ENCODE data around the gene MAPK12. TPM values are rescaled to one million over a fixed set of nuclear protein-coding genes. Genes with fewer than 3 reads are reported as not detected.

MAPK12 gene
- total and polyA plus RNA-seq, 2 of the 4 experiments (the other 2 are of a cell fraction) = 41.0 to 56.3 TPM

- Histone ChIP-seq H3K4me2 (ENCODE audit: low read depth, low read length) (no peak overlapping the region), H3K18ac (ENCODE audit: low read depth, low read length) (no peak overlapping the region), H3K56ac (ENCODE audit: extremely low read depth, insufficient read depth, low read length) (no peak overlapping the region), H2BK120ac (ENCODE audit: low read depth, low read length) (no peak overlapping the region), H3K4me3 (ENCODE audit: insufficient read depth, low read depth, low read length) (no peak overlapping the region), H2BK5ac (ENCODE audit: low read depth, low read length, poor library complexity, severe bottlenecking) (no peak overlapping the region), H3K23ac (ENCODE audit: low read depth, low read length) (no peak overlapping the region), H2BK20ac (ENCODE audit: low read depth, low read length) (no peak overlapping the region), H3K36me3 (ENCODE audit: control insufficient read depth, insufficient read depth, low read length) (peaks cover 52% of the 10 kb centered on the region), H4K20me1 (ENCODE audit: insufficient read depth, low read length) (peaks cover under 1% of the 10 kb centered on the region; the same call in 1 of the 2 replicates), H3K9ac (ENCODE audit: low read depth, low read length) (no peak overlapping the region), H2AK5ac (ENCODE audit: low read depth, low read length) (no peak overlapping the region), H2BK15ac (ENCODE audit: low read depth, low read length) (no peak overlapping the region), H3K9me1 (ENCODE audit: insufficient read depth, low read length) (no peaks in the 10 kb centered on the region), H3K14ac (replicated peaks; ENCODE audit: low read depth, low read length) (no peak overlapping the region), H2AK9ac (replicated peaks; ENCODE audit: low read depth, low read length, poor library complexity) (no peak overlapping the region), H3K27me3 (ENCODE audit: control insufficient read depth, insufficient read depth, low read length) (no peaks in the 10 kb centered on the region), H3K79me1 (ENCODE audit: low read depth in 1 of 2, low read length in 2 of 2) (peaks cover 0 to 19% of the 10 kb centered on the region in 2 experiments; a peak in 2 of 4 replicates), H4K5ac (ENCODE audit: low read depth, low read length) (no peak overlapping the region), H3K4ac (ENCODE audit: low read depth, low read length) (no peak overlapping the region), H3K27ac (ENCODE audit: insufficient read depth, low read length) (no peak overlapping the region), H4K91ac (ENCODE audit: insufficient read depth, low read depth, low read length) (no peak overlapping the region), H3K9me3 (ENCODE audit: control insufficient read depth, insufficient read depth, low read length) (no peaks in the 10 kb centered on the region), H3K4me1 (ENCODE audit: control insufficient read depth, insufficient read depth, low read length) (no peaks in the 10 kb centered on the region), H4K8ac (ENCODE audit: low read depth in 2 of 2, low read length in 2 of 2) (no peak overlapping the region), H2AFZ (replicated peaks; ENCODE audit: low read length, poor library complexity) (no peak overlapping the region)
- dilution Hi-C loops (cut with HindIII; ENCODE audit: low sequenced_read_pairs, unreplicated experiment) = no loop called here
- no peak for DNase-seq
- WGBS, 2 experiments (ENCODE audit: extremely low coverage in 2 of 2, insufficient read length in 1 of 2) = 97% methylated on average over 6 of the region's 9 CpGs; no CpG with 5 or more reads in 1 of the 2 experiments
- ChIA-PET CTCF (interaction anchor here (1.6 kb wide), 1 partner anchor 12 kb away, joined by 4 read pairs; no protein-coding TSS in a partner anchor), POLR2A (ENCODE audit: unreplicated experiment) (no interaction called here)
- intact Hi-C loops (cut with micrococcal nuclease) = no loop called here
- no peak for TF ChIP-seq ELK1 (IDR thresholded peaks at IDR 0.05; ENCODE audit: borderline replicate concordance, low read depth, low read length)
- TF ChIP-seq CEBPB (IDR thresholded peaks at IDR 0.05; ENCODE audit: low read depth, low read length) = no peak
- no peak for TF ChIP-seq RCOR1 (IDR thresholded peaks at IDR 0.05; ENCODE audit: insufficient replicate concordance, low read length)
- no peak for TF ChIP-seq MAFK (IDR thresholded peaks at IDR 0.05; ENCODE audit: low read depth, low read length)
- TF ChIP-seq NFE2L2 (IDR thresholded peaks at IDR 0.05; ENCODE audit: low read depth, low read length) = no peak
- no peak for TF ChIP-seq USF2 (IDR thresholded peaks at IDR 0.05; ENCODE audit: low read depth, low read length)
- TF ChIP-seq RFX5 (IDR thresholded peaks at IDR 0.05; ENCODE audit: low read depth, low read length) = no peak
- no peak for TF ChIP-seq MAZ (IDR thresholded peaks at IDR 0.05; ENCODE audit: borderline replicate concordance, low read depth, low read length)
- no peak for TF ChIP-seq BHLHE40 (IDR thresholded peaks at IDR 0.05; ENCODE audit: low read depth, low read length)
- TF ChIP-seq, protein P1, sequence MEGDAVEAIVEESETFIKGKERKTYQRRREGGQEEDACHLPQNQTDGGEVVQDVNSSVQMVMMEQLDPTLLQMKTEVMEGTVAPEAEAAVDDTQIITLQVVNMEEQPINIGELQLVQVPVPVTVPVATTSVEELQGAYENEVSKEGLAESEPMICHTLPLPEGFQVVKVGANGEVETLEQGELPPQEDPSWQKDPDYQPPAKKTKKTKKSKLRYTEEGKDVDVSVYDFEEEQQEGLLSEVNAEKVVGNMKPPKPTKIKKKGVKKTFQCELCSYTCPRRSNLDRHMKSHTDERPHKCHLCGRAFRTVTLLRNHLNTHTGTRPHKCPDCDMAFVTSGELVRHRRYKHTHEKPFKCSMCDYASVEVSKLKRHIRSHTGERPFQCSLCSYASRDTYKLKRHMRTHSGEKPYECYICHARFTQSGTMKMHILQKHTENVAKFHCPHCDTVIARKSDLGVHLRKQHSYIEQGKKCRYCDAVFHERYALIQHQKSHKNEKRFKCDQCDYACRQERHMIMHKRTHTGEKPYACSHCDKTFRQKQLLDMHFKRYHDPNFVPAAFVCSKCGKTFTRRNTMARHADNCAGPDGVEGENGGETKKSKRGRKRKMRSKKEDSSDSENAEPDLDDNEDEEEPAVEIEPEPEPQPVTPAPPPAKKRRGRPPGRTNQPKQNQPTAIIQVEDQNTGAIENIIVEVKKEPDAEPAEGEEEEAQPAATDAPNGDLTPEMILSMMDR (conservative IDR thresholded peaks at IDR 0.05; ENCODE audit: low read depth, low read length) = no peak
- TF ChIP-seq FOS (IDR thresholded peaks at IDR 0.05; ENCODE audit: low read depth, low read length) = no peak
- in situ Hi-C loops (cut with MboI; ENCODE audit: low sequenced_read_pairs) = no loop called here
- BruUV-seq (replicated peaks) = no TSS peak
- no peak for ATAC-seq (ENCODE audit: low read depth)
Observed at GRCh38 chr22:50228366-50228765, 33.1 kb downstream of the MAPK12 start.
